Mesenchymal stem cell (in vitro differentiated cells and primary cell): ENCODE data around the gene CDC42BPA.
A peak's percentile ranks its signal among the peaks of the same experiment; 100 is the strongest.

Experiments
- DNase-seq: peaks from one replicate; pipeline ENCODE4 v3.0.0-alpha.2; 2013
- H2AFZ ChIP-seq: one replicate; pipeline ENCODE4 v1.6.1; 2013; ENCODE audit warnings: low read depth, mild to moderate bottlenecking, control low read depth, inconsistent platforms, low read length, moderate library complexity
- H2AK5ac ChIP-seq: 2 replicates; pipeline ENCODE4 v1.6.1; 2013; ENCODE audit warnings: low read length, moderate library complexity, mild to moderate bottlenecking, inconsistent platforms; ENCODE audit not compliant: severe bottlenecking
- H2BK120ac ChIP-seq: one replicate; pipeline ENCODE4 v1.6.1; 2013; ENCODE audit warnings: low read depth, mild to moderate bottlenecking, inconsistent platforms, low read length, moderate library complexity
- H2BK12ac ChIP-seq, 2 experiments: one replicate each; pipeline ENCODE4 v1.6.1; 2013; ENCODE audit warnings: inconsistent platforms in 2 of 2, low read length in 2 of 2, mild to moderate bottlenecking in 2 of 2, moderate library complexity in 2 of 2, control low read depth in 1 of 2
- H2BK15ac ChIP-seq: one replicate; pipeline ENCODE4 v1.6.1; 2013; ENCODE audit warnings: mild to moderate bottlenecking, low read depth, inconsistent platforms; ENCODE audit not compliant: poor library complexity, severe bottlenecking
- H2BK5ac ChIP-seq: 2 replicates; pipeline ENCODE4 v1.6.1; 2013; ENCODE audit warnings: low read depth, mild to moderate bottlenecking, low read length, control low read depth, inconsistent platforms; ENCODE audit not compliant: poor library complexity, severe bottlenecking
- H3K14ac ChIP-seq, 2 experiments: one replicate each; pipeline ENCODE4 v1.6.1; 2013; ENCODE audit warnings: inconsistent platforms in 2 of 2, low read length in 2 of 2, control low read depth in 1 of 2, mild to moderate bottlenecking in 1 of 2, moderate library complexity in 1 of 2
- H3K18ac ChIP-seq, 2 experiments: one replicate each; pipeline ENCODE4 v1.6.1; 2013; ENCODE audit warnings: inconsistent platforms in 2 of 2, low read length in 2 of 2, control low read depth in 1 of 2, low read depth in 1 of 2, mild to moderate bottlenecking in 1 of 2
- H3K23ac ChIP-seq, 2 experiments: one replicate each; pipeline ENCODE4 v1.6.1; 2013; ENCODE audit warnings: inconsistent platforms in 2 of 2, low read length in 2 of 2, mild to moderate bottlenecking in 2 of 2, moderate library complexity in 2 of 2, control low read depth in 1 of 2
- H3K27ac ChIP-seq: 2 replicates; pipeline ENCODE4 v1.5.1; 2013; ENCODE audit warnings: mild to moderate bottlenecking, moderate library complexity, low read length, control low read depth, inconsistent platforms; ENCODE audit not compliant: poor library complexity, severe bottlenecking
- H3K27me3 ChIP-seq, 2 experiments: 2 replicates each; pipeline versions ENCODE4 v1.6.1 to v1.7.0; 2013; ENCODE audit warnings: low read length in 2 of 2, mild to moderate bottlenecking in 2 of 2, moderate library complexity in 2 of 2, control low read depth in 1 of 2, inconsistent platforms in 1 of 2; ENCODE audit not compliant: control insufficient read depth in 1 of 2, insufficient read depth in 1 of 2
- H3K36me3 ChIP-seq, 2 experiments: 2 replicates each; pipeline versions ENCODE4 v1.6.1 to v1.7.0; 2013; ENCODE audit warnings: low read length in 2 of 2, control low read depth in 1 of 2, inconsistent platforms in 1 of 2, low read depth in 1 of 2, mild to moderate bottlenecking in 1 of 2; ENCODE audit not compliant: insufficient read depth in 2 of 2, control insufficient read depth in 1 of 2
- H3K4ac ChIP-seq, 2 experiments: one replicate each; pipeline ENCODE4 v1.6.1; 2013; ENCODE audit warnings: inconsistent platforms in 2 of 2, low read length in 2 of 2, mild to moderate bottlenecking in 2 of 2, moderate library complexity in 2 of 2, control low read depth in 1 of 2, low read depth in 1 of 2
- H3K4me1 ChIP-seq: 2 replicates; pipeline ENCODE4 v1.6.1; 2013; ENCODE audit warnings: low read depth, low read length, control low read depth; ENCODE audit not compliant: control insufficient read depth, insufficient read depth
- H3K4me2 ChIP-seq: 2 replicates; pipeline ENCODE4 v1.6.1; 2013; ENCODE audit warnings: low read length, mild to moderate bottlenecking, inconsistent platforms; ENCODE audit not compliant: poor library complexity, severe bottlenecking
- H3K4me3 ChIP-seq, 2 experiments: 2 replicates each; pipeline versions ENCODE4 v1.5.1 to v1.7.0; 2013; ENCODE audit warnings: low read length in 2 of 2, mild to moderate bottlenecking in 2 of 2, control low read depth in 1 of 2, low read depth in 1 of 2; ENCODE audit not compliant: insufficient read depth in 1 of 2
- H3K79me1 ChIP-seq: replicated peaks from 2 replicates; pipeline ENCODE4 v1.6.1; 2013; ENCODE audit warnings: mild to moderate bottlenecking, control low read depth, low read length, inconsistent platforms; ENCODE audit not compliant: poor library complexity, severe bottlenecking
- H3K9ac ChIP-seq: 2 replicates; pipeline ENCODE4 v1.7.0; 2013; ENCODE audit warnings: mild to moderate bottlenecking, low read length, moderate library complexity
- H3K9me3 ChIP-seq: 2 replicates; pipeline ENCODE4 v1.7.0; 2013; ENCODE audit warnings: mild to moderate bottlenecking, low read length; ENCODE audit not compliant: control insufficient read depth
- H4K8ac ChIP-seq: one replicate; pipeline ENCODE4 v1.6.1; 2013; ENCODE audit warnings: inconsistent platforms, mild to moderate bottlenecking, low read length, moderate library complexity
- H4K91ac ChIP-seq: one replicate; pipeline ENCODE4 v1.6.1; 2013; ENCODE audit warnings: mild to moderate bottlenecking, low read length, inconsistent platforms
- WGBS: methylation state at CpG from one replicate; pipeline ENCODE4 v1.1.7; 2013; ENCODE audit warnings: mixed read lengths; 5-methylcytosine and 5-hydroxymethylcytosine counted together

Gene CDC42BPA

GRCh38 chr1:226973898-226974543 lies 344.3 kb downstream of the CDC42BPA start:
- Histone ChIP-seq H2AK5ac (peak overlapping the region; percentile 33), H3K18ac (peak overlapping the region; percentile 69 to 71), H3K14ac (no peak overlapping the region), H3K4me2 (no peak overlapping the region), H3K36me3 (peaks cover 16 to 18% of the 10 kb centered on the region in 2 experiments), H4K8ac (peak overlapping the region; percentile 74), H3K4ac (peak overlapping the region in 1 of 2 experiments; percentile 46), H2AFZ (no peak overlapping the region), H2BK15ac (peak overlapping the region; percentile 44), H2BK120ac (peak overlapping the region; percentile 4), H3K27me3 (no peaks in the 10 kb centered on the region), H3K9ac (peak overlapping the region; percentile 59), H4K91ac (peak overlapping the region; percentile 35), H3K79me1 (peaks cover 1% of the 10 kb centered on the region), H2BK5ac (no peak overlapping the region), H3K4me3 (peak overlapping the region in 1 of 2 experiments; percentile 26), H3K4me1 (peaks cover 15% of the 10 kb centered on the region), H3K27ac (peak overlapping the region; percentile 30), H2BK12ac (peak overlapping the region in 1 of 2 experiments; percentile 25), H3K9me3 (peaks cover 11% of the 10 kb centered on the region), H3K23ac (no peak overlapping the region)
- WGBS, result 64% methylated on average over 10 of the region's 11 CpGs
- DNase-seq, result peak; percentile 42

- DNase-seq, result no peak
- peak overlapping the region; percentile 23 for H4K8ac ChIP-seq
- H2AFZ ChIP-seq, result no peak overlapping the region
- WGBS, result 73% methylated on average over 5 of the region's 5 CpGs
- H3K14ac ChIP-seq, result no peak overlapping the region
- peaks cover 3% of the 10 kb centered on the region for H3K79me1 ChIP-seq
- H4K91ac ChIP-seq, result no peak overlapping the region
- no peak overlapping the region for H3K27ac ChIP-seq
- no peak overlapping the region for H3K23ac ChIP-seq
- H2BK15ac ChIP-seq, result no peak overlapping the region
- H3K4ac ChIP-seq, result no peak overlapping the region
- peaks cover 12 to 18% of the 10 kb centered on the region in 2 experiments for H3K36me3 ChIP-seq
- H3K18ac ChIP-seq, result peak overlapping the region; percentile 6 to 77
- H2BK5ac ChIP-seq, result no peak overlapping the region
- no peaks in the 10 kb centered on the region for H3K27me3 ChIP-seq
- H3K4me2 ChIP-seq, result no peak overlapping the region
- peaks cover 15% of the 10 kb centered on the region for H3K4me1 ChIP-seq
- no peak overlapping the region for H2AK5ac ChIP-seq
- H3K9me3 ChIP-seq, result peaks cover 11% of the 10 kb centered on the region
- no peak overlapping the region for H2BK12ac ChIP-seq
- peak overlapping the region; percentile 59 for H3K9ac ChIP-seq
- H3K4me3 ChIP-seq, result no peak overlapping the region
- H2BK120ac ChIP-seq, result no peak overlapping the region
Observed at GRCh38 chr1:226973371-226973897, 344.9 kb downstream of the CDC42BPA start.

- Histone ChIP-seq H2BK120ac (no peak overlapping the region), H3K14ac (peak overlapping the region in 1 of 2 experiments; percentile 5), H3K36me3 (peaks cover 7 to 14% of the 10 kb centered on the region in 2 experiments), H4K8ac (no peak overlapping the region), H3K27ac (no peak overlapping the region), H3K79me1 (peaks cover 4% of the 10 kb centered on the region), H3K9ac (no peak overlapping the region), H3K4ac (no peak overlapping the region), H3K18ac (no peak overlapping the region), H2BK15ac (no peak overlapping the region), H3K27me3 (no peaks in the 10 kb centered on the region), H3K4me2 (no peak overlapping the region), H2BK5ac (no peak overlapping the region), H2BK12ac (no peak overlapping the region), H3K9me3 (peaks cover 11% of the 10 kb centered on the region), H2AK5ac (no peak overlapping the region), H3K23ac (no peak overlapping the region), H4K91ac (peak overlapping the region; percentile 62), H2AFZ (no peak overlapping the region), H3K4me1 (peaks cover 15% of the 10 kb centered on the region), H3K4me3 (no peak overlapping the region)
- no peak for DNase-seq
- WGBS, result 94% methylated on average over 6 of the region's 6 CpGs
Observed at GRCh38 chr1:226972931-226973330, 345.4 kb downstream of the CDC42BPA start.

- no peak overlapping the region for H2BK120ac ChIP-seq
- no peak overlapping the region for H2AK5ac ChIP-seq
- peaks cover 15% of the 10 kb centered on the region for H3K4me1 ChIP-seq
- H3K4me3 ChIP-seq, result no peak overlapping the region
- H3K9me3 ChIP-seq, result peaks cover 13% of the 10 kb centered on the region
- no peak for DNase-seq
- 92% methylated on average over 1 of the region's 1 CpG for WGBS
- H3K27ac ChIP-seq, result no peak overlapping the region
- H3K36me3 ChIP-seq, result peaks cover 0 to 11% of the 10 kb centered on the region in 2 experiments
- no peak overlapping the region for H4K91ac ChIP-seq
- no peak overlapping the region for H3K4ac ChIP-seq
- H4K8ac ChIP-seq, result no peak overlapping the region
- no peak overlapping the region for H2BK5ac ChIP-seq
- no peaks in the 10 kb centered on the region for H3K27me3 ChIP-seq
- no peak overlapping the region for H2BK15ac ChIP-seq
- no peak overlapping the region for H3K4me2 ChIP-seq
- H3K18ac ChIP-seq, result no peak overlapping the region
- no peak overlapping the region for H3K23ac ChIP-seq
- H3K14ac ChIP-seq, result no peak overlapping the region
- H2AFZ ChIP-seq, result no peak overlapping the region
- H3K79me1 ChIP-seq, result peaks cover 4% of the 10 kb centered on the region
- no peak overlapping the region for H2BK12ac ChIP-seq
- H3K9ac ChIP-seq, result no peak overlapping the region
Observed at GRCh38 chr1:226971765-226972164, 346.5 kb downstream of the CDC42BPA start.
